ENCODE data around the gene PITPNC1.

DNA sequence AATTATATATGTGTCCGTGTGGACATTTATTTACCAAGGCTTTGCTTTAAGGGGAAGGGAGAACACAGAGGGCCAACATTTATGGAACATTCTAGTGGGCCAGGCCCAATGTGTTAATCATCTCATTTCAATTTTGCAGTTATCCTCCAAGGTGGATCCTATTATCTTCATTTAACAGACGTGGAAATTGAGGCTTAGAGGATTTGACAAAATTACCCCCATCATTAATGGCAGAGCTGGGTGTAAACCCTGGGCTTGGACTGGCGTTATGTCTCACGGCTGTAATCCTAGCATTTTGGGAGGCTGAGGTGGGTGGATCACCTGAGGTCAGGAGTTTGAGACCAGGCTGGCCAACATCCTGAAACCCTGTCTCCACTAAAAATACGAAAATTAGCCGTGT is 26.4 kb downstream of the PITPNC1 start:
- no peak for TF ChIP-seq POLR2A (IDR thresholded peaks at IDR 0.05)
- TF ChIP-seq, protein P1, sequence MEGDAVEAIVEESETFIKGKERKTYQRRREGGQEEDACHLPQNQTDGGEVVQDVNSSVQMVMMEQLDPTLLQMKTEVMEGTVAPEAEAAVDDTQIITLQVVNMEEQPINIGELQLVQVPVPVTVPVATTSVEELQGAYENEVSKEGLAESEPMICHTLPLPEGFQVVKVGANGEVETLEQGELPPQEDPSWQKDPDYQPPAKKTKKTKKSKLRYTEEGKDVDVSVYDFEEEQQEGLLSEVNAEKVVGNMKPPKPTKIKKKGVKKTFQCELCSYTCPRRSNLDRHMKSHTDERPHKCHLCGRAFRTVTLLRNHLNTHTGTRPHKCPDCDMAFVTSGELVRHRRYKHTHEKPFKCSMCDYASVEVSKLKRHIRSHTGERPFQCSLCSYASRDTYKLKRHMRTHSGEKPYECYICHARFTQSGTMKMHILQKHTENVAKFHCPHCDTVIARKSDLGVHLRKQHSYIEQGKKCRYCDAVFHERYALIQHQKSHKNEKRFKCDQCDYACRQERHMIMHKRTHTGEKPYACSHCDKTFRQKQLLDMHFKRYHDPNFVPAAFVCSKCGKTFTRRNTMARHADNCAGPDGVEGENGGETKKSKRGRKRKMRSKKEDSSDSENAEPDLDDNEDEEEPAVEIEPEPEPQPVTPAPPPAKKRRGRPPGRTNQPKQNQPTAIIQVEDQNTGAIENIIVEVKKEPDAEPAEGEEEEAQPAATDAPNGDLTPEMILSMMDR (IDR thresholded peaks at IDR 0.05): no peak

Measured in esophagus squamous epithelium (tissue), 4 donors.